GM20000 (cell line): Measurements from ENCODE around the gene DCAF4.
"Not testable (repeated sequence)": the region's sequence is repeated elsewhere in the genome, so short reads cannot be mapped to it uniquely, and the experiment has no call there.

Experiments used
- DNase-seq: peaks from one replicate; pipeline ENCODE4 v3.0.0; 2012; ENCODE audit warnings: low spot score
- TF ChIP-seq, protein P1 (sequence below): IDR thresholded peaks from 2 replicates; pipeline ENCODE4 v1.5.1; 2012; ENCODE audit warnings: mild to moderate bottlenecking, control low read depth; ENCODE audit errors: extremely low read depth, missing control alignments

Gene DCAF4

DNA sequence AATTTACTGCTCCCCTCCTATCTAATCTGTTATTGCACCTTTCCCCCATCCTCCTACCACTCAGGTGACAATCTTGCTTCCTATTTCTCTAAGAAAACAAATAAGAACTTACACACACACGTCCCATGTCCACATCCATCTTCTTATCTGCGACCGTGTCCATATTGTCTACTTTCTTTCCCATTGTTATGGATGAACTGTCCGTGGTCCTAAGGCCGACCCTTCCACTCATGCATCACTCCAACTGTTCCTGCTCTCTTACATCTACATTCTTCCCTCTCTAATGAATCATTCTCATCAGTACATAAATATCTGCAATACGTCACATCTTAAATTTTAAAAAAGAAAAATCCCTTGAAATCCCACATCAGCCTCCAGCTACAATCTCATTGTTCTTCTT, 70.7 kb downstream of the DCAF4 start:
- TF ChIP-seq, protein P1, sequence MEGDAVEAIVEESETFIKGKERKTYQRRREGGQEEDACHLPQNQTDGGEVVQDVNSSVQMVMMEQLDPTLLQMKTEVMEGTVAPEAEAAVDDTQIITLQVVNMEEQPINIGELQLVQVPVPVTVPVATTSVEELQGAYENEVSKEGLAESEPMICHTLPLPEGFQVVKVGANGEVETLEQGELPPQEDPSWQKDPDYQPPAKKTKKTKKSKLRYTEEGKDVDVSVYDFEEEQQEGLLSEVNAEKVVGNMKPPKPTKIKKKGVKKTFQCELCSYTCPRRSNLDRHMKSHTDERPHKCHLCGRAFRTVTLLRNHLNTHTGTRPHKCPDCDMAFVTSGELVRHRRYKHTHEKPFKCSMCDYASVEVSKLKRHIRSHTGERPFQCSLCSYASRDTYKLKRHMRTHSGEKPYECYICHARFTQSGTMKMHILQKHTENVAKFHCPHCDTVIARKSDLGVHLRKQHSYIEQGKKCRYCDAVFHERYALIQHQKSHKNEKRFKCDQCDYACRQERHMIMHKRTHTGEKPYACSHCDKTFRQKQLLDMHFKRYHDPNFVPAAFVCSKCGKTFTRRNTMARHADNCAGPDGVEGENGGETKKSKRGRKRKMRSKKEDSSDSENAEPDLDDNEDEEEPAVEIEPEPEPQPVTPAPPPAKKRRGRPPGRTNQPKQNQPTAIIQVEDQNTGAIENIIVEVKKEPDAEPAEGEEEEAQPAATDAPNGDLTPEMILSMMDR = no peak
- DNase-seq = no peak

DNA sequence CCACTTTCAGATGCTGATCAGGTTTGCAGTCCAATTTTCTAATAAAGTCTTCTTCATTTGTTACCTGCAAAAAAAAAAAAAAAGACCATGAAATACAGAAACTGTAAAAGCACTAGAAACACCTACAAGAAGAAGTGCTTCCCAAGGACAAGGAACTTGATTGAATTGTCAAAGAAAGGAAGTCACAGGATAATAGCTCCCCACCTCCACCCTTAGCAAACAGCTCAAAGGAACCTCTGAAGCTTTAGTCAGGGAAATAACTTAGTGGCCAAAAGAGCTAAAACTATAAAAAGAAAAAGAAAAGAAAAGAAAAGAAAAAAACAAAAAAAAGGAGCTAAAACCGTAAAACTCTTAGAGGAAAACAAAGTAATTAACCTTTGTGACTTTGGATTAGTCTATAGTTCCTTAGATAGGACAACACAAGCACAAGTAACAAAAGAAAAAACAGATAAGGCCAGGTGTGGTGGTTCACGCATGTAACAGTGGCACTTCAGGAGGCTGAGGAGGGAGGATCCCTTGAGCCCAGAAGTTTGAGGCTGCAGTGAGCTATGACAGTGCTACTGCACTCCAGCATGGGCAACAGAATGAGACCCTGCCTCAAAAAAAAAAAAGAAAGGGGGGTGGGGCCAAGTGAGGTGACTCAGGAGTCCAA, 72.1 kb downstream of the DCAF4 start:
- DNase-seq = no peak
- TF ChIP-seq, protein P1 = no peak

DNA sequence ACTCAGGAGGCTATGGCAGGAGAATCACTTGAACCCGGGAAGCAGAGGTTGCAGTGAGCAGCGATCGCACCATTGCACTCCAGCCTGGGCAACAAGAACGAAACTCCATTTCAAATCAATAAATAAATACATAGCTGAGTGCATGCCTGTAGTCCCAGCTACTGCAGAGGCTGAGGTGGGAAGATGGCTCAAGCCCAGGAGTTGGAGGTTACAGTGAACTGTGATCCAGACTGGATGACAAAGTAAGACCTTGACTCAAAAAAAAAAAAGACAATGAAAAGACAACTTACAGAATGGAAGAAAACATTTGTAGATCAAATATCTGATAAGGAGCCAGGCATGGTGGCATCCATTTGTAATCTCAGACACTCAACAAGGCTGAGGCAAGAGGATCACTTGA, 73.1 kb downstream of the DCAF4 start:
- DNase-seq = no peak
- TF ChIP-seq, protein P1 = no peak

DNA sequence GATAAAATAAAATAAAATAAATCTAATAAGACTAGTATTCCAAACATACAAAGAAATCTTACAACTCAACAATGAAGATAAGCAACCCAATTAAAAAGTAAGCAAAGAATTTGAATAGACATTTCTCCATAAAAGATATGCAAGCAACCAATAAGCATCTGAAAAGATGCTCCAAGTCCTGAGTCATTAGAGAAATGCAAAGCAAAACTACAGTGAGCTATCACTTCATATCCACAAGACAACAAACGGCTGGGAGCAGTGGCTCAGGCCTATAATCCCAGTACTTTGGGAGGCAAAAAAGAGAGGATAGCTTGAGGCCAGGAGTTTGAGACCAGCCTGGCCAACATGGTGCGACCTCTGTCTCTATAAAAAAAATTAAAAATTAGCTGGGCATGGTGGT, 73.8 kb downstream of the DCAF4 start:
- TF ChIP-seq, protein P1 = no peak
- DNase-seq = no peak

DNA sequence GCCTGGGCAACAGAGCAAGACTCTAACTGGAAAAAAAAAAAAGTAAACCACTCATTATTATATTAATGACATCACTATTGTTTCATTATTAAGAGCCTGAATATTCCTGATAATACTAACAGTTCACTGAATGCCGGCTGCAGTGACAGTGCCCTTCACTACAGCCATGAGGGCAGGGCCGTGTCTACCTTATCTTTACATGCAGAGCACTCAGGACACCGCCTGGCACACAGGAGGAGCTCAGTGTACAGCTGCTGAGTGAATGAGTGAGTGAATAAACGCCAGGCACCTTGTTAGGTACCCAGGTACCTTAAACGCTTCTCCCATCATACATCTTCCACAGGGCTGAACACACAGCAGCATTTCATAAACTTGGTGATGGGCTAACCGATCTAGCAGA, 77.4 kb downstream of the DCAF4 start:
- no peak for DNase-seq
- TF ChIP-seq, protein P1 = no peak

DNA sequence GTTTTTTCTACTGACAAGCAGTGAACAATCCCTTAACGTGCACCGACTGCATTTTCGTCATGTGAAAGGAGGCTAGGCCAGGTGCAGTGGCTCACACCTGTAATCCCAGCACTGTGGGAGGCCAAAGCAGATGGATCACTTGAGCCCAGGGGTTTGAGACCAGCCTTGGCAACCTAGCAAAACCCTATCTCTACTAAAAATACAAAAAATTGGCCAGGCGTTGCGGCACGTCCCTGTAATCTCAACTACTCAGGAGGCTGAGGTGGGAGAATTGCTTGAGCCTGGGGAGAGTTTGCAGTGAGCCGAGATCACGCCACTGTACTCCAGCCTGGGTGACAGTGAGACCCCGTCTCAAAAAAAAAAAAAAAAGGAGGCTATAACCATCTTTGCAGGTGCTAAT, 78.4 kb downstream of the DCAF4 start:
- not testable (repeated sequence) for DNase-seq

DNA sequence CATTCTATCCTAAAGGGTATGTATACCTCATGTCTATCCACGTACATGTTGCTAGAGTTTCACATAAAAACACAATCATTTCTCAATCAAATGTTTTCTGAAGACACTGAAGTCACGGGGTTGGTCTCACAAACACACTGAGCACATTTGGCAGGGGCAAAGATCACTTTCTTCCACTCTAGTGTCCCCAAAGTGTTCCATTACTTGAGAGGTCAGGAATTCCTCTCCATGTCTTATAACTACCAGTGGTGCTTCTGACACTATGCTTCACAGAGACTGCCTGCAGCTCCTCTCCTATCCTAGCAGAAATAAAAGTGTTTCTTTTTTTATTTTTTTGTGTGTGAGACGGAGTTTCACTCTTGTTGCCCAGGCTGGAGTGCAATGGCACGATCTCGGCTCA, 81.6 kb downstream of the DCAF4 start:
- TF ChIP-seq, protein P1 = no peak
- no peak for DNase-seq

DNA sequence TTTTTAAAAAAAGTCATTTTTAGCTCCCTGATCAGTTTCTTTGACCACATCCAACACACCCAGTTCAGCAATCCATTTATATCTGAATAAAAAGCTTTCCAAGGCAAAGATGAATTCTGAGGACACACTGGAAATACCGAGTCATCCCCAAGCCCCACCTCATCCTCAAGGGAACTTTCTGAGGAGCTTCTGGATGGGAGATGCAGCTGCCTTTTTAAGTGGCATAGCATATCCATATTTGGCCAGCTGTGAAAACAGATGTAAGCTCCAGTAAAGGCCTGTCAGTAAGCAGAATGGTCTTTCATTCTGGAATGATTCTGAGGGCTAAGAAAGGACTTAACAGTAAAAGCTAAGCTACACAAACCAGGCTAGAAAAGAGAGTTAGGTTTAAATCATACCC, 82.2 kb downstream of the DCAF4 start:
- TF ChIP-seq, protein P1 = no peak
- DNase-seq = no peak
